Glomerular endothelial cell (primary cell): ENCODE data around the gene MEGF10. TPM values are rescaled to one million over a fixed set of nuclear protein-coding genes. Genes with fewer than 3 reads are reported as not detected.

Experiments
- DNase-seq: peaks from one replicate; pipeline ENCODE4 v3.0.0-alpha.2; 2011; ENCODE audit warnings: low read depth, low spot score; ENCODE audit errors: extremely low read depth
- total RNA-seq: library from RNA; depleted of rRNA; stranded (reverse); fragments of >200 nt; gene quantifications from 2 replicates; pipeline ENCODE4 v1.2.3, GENCODE V29; 2015

MEGF10 gene
- total RNA-seq, 1 donor from 2014 or later: 15.5 TPM

DNA sequence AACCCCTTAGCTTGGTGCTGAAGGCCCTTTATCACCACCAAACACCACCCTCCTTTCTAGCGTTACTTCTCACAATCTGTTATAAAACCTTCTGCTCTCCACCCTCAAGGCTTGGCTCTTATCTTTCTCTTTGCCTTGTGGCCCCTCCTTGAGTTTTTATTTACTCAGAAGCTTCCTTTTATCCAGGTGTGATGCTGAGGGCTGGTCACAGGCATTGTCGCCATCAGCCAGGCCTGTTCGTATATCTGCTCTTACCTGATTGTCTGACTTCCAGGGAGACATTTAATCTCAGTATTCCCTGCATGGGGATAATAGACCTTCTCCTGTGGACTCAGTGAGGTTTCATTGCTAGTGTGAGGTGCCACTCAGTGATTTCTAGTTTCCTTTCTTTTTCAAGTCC lies 34.2 kb downstream of the MEGF10 start:
- DNase-seq: no peak

DNA sequence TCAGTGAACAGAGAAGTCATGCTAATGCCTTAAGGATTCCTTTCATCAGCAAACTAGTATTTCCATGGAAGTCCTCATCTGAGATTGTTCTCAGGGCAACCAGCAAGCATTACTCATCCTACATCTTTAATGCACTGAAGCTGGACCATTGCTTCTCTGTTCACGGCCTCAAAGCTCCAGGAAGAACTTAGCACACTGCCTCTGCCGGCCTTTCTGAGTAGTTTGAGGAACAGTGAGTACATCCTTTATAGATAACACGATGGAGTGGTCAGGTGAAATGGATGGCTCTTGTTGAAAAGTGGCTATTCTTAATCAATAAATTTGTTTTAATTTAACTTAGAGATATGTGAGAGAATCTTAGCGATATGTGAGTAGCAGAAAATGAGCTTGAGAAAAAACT lies 35.8 kb downstream of the MEGF10 start:
- no peak for DNase-seq

DNA sequence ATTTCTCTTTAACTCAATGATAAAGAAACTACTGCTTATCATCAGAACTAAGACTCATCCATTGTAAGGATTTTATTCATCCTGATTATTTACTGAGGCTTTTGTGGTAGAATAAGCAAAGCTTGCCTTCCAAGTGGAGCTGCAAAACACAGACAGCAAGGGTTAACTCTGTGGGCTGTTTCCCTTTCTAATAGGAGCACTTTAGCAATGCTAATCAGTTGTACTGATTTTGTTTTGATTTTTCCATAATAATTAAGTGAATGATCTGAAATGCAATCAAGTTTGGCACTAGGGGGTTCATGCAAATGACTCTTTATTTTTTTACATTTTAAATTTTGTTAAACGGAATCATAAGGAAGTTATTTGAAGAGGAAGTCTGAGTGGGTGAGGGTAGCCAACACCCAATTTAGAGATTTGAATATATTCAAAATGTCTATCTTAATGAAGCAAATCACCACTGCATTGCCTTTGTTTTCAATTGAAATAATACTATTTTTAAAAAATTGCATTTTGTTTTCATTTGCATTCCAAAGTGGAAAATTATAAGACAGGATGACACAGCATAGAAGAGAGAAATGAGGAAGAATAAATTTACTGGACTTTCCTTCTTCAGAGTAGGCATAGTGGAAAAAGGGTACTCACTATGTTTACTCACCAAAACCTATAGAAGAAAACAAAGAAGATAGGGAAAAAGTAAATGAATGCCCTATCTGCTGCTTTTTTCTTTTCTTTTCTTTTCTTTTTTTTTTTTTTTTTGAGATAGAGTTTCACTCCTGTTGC lies 36.6 kb downstream of the MEGF10 start:
- no peak for DNase-seq

DNA sequence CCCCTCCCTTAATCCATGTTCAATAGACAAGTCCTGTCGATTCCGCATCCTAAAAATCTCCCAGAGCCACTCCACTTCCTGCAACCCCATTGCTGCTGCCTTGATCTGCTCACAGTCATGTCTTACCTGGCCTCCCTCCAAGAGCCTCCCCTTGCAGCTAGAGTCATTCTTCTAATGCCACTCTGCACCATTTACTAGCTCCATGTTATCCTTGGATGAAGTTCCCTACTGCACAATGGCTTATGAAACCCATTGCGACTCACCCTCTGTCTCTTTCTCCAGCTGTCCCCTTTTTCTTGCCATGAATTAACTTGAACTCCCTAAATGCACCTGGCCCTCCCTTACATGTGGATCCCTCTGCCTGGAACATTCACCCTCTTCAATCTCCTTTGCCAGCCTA lies 39.5 kb downstream of the MEGF10 start:
- DNase-seq: no peak

DNA sequence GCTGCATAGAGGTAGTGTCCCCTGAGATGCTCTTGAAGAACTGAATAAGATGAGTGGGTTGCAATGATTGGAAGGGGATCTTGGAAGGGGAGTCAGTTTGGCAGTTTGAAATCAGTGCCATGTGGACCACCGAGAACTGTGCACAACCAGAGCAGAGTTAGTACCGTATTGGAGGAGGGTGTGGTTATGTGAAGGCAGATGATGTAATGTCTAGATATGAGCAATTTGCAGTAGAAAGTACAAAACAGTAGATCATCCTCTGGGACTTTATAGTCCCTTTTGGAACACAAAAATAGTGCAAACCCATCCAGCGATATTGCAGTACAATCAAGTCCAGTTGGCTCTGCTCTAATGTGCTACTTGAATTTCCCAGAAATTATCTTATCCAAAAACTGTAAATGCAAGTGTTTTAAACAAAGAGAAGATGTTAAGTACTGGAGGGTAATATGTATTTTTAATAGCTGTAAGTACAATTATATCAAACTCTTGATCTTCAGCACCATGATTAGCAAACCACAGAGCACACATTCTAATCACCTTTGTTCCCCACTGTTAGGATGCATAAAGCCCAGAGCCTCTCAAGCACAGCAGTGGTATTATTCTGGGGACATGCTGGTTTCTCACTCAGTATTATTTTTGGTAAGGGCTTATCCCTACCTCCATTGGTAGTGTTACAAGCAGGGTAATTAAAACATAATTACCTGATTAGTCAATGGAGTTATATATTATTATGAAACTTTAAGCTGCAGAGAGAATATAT lies 41.5 kb downstream of the MEGF10 start:
- no peak for DNase-seq

DNA sequence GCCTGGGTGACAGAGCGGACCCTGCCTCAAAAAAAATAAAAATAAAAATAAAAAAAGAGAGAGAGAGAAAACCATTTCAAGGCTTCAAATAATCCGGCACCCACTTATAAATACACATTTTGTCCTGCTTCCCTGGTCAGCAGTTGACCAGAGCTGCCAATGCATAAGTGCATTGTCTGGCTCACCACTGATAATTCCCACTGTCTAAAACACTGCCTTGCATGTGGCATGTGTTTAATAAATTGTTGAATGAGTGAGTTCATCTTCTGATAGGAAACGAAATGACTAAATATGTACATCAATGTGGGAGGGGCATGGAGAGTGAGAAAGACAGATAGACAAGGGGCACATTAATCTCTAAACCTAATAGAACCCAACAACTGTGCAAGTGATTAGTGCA lies 42.9 kb downstream of the MEGF10 start:
- DNase-seq: no peak

DNA sequence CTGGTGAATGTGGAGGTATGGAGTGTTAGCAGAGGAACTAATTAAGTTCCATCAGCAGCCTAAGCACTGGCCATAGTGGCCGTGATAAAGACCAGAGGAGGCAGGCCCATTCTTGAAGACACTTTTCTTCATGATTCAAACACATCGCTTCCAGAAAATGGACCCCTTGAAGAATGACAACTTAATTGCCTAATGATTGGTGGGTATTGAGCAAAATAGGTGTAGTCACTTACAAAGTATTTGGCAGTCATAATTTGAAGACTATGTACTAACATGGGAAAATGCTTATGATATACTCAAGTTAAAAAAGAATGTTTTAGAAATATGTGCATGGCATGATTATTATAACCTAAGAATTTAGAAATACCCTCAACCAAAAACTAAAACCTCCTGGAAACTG lies 44.8 kb downstream of the MEGF10 start:
- no peak for DNase-seq

DNA sequence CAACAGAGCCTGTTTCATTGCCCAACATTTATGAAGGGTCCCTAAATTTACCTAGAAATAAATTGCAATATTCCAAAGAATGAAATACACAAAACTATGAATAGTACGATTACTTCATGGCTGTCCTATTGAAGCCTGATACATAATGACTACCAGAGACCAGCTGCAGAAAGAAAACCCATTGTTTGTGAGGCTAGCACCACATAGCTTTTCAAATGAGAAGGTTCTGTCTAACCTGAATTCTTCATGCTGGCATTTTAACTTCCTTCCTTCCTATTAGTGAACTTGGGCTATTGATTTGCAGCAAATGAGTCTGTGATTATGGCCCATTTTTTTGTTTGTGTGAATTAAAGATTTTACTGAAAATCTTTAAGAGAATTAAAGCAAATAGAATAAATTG lies 47.3 kb downstream of the MEGF10 start:
- DNase-seq: no peak

DNA sequence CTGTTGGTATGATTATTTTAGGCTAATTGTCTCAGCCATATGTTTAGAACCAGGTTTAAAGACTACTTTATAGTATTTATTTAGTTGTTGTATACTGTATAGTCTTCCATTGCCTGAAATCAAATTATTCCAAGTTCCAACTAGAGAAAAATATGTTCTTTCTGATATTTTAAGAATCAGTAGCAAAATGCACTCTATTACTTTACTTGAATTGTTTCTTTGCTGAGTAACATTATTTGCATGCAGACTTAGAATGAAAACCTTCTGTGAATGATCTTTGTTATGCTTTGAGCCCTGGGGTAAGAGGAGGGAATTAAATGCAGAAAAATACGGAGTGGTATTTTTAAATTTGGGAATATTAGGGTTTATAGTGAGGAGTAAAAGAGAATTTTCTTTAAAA lies 47.9 kb downstream of the MEGF10 start:
- DNase-seq: no peak

DNA sequence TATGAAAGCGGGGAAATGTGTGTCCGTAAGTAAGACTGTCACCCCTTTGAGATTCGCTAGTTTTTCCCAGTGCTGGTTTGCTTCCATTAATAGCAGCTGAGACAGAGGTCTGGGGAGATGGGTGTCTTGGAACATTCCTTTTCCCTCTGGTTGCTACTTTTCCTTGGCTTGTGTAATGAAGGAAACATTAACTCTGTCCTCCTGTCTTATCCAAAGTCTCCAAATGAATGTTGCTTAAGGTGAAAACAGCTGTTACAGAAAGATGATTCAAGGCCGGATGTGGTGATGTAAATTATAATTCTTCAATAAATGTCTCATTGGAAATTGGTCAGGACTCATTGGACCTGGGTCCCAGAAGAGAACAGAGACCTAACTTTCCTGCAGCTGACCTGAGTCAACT lies 50.0 kb downstream of the MEGF10 start:
- no peak for DNase-seq

DNA sequence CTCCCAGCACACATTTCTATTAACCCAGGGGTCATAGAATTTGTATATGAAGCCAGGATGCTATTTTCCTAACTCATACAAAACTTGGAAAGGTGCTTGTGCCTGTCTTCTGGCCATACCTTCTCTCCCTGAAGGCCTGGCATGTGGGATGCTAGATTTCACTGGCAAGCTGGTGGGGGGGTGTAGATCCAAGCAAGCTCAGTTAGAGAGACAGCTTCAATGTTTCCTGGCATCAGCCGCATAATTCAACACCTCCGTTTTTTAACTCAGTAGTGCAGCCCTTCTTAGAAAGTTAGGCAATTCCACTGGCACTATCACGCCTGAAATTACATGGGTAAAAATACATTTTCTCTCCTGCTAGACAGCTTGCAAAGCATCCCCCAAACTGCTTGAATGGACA lies 51.8 kb downstream of the MEGF10 start:
- DNase-seq: no peak

DNA sequence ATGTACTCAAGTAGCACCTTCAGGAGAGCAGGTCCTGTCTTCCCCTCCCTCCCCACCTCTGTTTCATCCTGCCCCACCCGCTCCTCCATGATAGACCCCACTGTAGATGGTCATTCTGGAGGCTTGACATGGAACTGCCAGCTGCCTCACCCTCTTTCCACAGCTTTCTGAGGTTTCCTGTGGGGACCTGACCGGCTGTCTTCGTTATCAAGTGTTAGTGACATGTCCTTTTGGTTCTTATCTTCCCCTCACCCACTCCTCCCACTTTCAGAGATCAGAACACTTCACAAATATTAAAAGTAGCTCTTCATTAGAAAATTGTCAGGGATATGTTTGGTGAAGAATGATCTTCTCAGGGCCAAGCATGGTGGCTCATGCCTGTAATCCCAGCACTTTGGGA lies 52.7 kb downstream of the MEGF10 start:
- DNase-seq: no peak

DNA sequence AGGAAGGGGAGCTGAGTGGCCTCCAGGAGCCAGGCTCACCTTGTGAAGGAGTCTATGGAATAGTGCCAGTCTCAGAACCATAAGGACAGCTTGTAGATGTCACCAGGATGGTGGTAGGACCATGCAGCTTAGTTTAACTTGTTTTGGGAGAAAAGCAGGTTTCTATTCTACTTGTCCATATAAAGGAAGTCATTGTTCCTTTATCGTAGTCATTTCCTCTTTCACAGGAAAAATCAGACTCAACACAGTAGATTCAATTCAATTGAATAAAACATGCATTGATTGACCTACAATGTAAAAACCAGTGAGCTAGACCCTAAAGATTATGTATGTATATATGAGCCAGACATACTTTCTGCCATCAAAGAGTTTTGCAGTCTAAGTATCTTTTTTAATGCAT lies 53.3 kb downstream of the MEGF10 start:
- no peak for DNase-seq

DNA sequence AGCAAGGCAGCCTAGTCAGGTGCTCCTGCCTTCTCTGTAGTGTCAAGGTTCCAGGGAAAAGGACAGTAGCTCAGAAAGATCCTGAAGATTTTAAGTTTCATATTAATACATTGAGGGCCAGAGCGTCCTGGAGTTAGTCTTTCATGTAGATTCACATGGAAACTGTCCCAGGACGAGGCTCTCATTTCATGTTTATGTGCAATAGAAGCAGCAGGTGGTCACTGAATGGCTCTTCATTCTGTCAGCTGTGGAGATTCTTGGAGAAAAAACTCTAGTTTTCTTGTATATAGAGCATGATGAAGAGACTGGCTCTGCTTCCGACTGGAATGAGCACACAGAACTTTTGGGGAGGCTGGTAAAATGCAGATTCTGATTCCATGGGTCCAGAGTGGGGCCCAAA lies 54.3 kb downstream of the MEGF10 start:
- DNase-seq: no peak

DNA sequence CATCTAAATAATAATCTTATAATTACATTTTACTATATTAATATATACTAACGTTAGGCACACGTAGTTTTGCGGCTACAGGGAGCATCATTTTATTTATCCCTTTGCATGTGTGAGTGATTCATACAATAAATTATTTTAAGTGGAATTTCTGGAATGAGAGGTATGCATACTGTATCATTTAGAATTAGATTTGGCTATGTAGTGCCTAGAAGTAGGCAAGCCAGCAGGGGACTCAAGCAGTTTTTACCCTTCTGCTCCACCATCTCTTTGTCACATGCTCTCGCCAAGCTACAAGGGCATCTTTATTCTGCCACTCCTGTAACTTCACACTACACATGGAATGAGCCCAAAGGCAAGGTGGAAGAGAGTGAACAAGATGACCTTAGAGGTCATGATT lies 60.8 kb downstream of the MEGF10 start:
- DNase-seq: no peak

DNA sequence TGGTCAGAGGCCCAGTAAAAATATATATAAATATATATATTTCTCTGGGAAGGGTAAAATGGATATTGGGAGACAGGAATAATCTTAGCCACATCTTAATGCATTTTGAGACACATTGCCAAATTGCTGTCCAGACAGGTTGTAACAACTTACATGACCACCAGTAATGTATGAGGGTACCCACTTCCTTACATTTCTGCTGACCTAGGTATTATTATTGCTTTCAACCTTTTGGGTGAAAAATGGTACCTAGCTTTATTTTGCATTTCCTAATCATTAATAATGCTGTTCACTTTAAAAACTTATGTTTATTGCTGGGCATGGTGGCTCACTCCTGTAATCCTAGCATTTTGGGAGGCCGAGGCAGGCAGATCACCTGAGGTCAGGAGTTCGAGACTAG lies 61.5 kb downstream of the MEGF10 start:
- no peak for DNase-seq

DNA sequence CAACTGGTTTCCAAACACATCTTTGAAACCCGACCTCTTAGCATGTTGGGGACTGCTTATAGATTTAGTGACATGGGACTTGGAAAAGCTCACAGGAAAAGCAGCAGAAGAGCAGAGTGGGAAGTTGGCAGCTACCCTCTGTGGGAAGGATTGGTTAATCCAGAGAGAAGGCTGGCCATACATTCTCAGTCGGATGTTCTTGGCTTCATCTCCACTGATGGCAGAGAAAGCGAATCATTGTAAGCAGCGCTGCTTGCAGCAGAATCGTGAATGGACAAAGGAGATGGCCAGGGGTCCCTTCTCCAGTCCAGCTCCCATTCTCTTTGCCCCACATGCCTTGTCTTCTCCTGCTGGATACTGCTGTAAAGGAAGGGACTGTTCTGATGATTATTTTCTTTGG lies 62.7 kb downstream of the MEGF10 start:
- no peak for DNase-seq

DNA sequence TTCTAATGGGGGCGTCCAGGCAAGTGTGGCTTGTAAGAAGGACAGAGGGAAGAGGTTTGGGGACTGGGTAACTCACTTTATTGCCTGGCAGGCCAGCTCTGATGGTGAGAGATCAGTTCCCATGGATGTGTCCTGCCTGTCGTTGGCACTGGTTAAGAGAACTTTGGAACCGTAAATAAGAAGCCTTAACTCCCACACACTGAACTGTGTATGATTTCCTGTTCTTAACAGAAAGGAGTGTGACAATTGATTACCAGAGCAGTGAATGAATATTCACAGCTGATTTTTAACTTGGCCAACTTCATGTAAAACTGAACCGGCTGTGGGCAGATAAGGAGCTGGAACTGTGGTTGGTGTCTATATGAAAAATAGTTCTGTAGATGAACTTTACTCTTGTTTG lies 63.2 kb downstream of the MEGF10 start:
- DNase-seq: no peak

DNA sequence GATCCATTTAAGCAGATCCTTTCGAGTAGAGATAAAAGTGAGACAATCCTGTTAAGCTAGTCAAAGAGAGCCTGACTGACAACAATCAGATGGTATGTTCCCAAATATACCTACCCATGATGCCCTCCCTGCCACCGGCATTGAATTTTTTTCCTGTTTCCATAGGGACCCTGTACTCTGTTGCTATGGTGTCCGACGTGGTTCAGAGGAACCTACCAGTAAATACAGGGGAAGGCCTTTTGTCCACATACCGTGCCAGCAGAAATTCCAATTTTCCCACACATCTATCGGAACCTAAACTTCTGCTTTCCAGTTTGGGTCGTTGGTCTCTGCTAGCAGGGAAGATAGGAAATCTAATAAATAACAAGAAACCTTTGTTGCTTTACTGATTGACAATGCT lies 64.7 kb downstream of the MEGF10 start:
- DNase-seq: no peak

DNA sequence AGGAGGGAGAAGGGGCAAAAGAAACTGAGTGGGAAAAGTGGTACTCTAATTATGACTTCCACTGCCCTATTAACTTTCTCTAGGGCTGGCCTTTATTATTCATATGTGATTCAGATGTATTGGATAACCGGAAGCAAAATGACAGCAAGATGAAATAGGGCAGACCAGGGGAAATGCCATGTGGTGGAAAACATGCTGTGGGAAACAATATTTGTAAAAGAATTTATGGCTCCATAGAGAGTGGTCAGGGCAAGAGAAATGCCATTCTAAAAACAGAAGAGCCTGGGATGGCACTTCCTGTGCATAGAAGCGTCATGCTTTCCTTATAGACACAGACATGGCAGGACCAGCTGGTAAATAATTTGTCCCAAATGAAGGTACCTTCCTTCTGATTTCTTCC lies 67.7 kb downstream of the MEGF10 start:
- no peak for DNase-seq

DNA sequence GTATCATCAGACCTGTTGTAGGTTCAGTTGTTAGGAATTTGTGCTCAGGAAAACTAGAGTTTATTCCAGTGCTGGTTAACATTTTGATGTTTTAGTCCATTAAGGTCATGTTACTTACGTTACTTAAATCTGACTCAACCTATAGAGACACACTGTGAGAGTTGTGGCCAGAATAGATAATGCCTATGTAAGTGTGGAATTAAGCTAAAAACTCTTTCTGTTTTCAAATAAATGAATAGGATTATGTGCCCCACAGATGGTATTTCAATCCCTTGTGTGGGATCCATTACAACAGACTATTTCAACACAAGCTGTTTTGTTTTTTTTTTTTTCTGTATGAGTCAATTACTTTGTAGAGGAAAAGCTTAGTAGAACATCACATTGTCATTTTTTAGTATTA lies 68.1 kb downstream of the MEGF10 start:
- DNase-seq: no peak

DNA sequence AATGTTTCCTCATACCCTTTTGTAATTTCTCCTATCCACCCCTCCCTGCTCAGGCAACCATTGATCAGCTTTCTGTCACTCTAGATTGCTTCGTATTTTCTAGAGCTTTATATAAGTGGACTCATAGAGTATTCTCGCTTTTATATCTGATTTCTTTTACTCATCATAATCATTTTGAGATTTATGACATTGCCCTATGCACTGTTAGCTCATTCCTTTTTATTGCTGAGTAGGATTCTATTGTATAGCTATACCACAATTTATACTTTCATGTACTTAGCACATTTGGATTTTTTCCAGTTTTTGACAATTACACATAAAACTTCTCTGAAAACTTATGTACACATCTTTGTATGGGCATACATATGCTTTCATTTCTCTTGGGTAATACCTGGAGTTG lies 68.9 kb downstream of the MEGF10 start:
- DNase-seq: no peak

DNA sequence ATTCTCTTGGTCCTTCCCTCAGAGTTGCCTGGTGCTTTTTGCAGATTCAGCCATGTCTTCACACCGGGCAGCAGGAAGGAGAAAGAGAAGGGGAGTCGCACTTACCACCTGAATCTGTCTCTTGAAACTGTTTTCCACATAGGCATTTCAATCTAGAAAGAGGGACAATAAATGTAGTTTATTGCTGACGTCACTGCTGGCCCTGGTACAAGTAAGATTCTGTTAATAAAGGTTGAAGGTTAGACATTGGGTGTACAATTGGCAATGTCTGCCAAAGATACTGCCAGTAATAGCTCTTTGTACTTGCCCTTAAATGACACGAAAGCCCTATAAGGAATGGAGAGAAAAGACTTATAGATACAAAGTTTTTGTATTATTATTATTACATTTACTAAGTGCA lies 72.8 kb downstream of the MEGF10 start:
- DNase-seq: no peak
